GM18520 (cell line): ENCODE data around the gene TMPRSS3.

Experiments used
- ATAC-seq: cut with Tn5 transposase; IDR thresholded peaks from one replicate; pipeline ENCODE4 v1.9.1; 2021; ENCODE audit not compliant: unreplicated experiment

TMPRSS3 gene

DNA sequence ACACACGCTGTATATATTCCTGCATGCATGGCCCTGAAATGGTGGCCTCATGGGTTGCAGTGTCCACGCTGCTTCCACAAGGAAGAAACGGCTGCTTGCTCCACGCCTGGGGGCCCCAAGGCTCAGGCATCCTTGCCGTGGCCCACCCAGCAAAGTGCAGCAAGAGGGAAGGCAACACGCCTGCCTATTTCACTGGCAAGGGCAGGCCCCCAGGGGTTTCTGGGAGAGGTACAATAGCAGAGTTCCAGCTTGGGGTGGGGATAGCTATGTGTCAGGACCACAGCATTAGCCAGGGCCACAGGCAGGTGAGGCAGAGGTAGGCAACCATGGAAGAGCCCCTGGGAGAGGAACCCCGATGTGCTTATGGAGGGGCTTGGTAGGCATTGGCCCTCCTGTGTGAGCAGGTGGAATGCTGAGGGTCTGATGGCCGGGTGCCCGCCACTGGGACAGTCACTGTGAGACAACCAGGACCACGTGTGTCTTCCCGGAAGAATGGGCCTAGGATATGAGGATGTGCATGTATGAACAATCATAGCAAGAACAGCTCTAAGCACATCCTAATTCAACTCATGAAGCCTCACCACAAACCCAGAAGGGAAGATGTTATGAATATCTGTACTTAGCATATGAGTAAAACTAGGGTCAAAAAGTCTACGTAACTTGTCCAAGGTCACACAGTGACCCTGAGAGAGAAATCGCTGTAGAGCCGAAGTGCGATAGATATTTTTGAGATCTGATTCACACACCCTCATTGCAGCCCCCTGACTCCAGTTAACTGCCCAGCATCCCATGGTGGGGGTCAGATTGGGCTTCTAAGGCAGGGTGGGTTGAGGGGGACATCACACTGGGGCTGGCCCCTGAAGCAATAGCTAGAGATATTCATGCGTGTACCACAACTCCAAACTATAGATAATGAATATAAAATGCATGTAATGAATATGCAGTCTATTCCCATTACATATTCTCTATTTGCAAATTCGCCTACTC lies 56.8 kb downstream of the TMPRSS3 start:
- ATAC-seq: no peak

DNA sequence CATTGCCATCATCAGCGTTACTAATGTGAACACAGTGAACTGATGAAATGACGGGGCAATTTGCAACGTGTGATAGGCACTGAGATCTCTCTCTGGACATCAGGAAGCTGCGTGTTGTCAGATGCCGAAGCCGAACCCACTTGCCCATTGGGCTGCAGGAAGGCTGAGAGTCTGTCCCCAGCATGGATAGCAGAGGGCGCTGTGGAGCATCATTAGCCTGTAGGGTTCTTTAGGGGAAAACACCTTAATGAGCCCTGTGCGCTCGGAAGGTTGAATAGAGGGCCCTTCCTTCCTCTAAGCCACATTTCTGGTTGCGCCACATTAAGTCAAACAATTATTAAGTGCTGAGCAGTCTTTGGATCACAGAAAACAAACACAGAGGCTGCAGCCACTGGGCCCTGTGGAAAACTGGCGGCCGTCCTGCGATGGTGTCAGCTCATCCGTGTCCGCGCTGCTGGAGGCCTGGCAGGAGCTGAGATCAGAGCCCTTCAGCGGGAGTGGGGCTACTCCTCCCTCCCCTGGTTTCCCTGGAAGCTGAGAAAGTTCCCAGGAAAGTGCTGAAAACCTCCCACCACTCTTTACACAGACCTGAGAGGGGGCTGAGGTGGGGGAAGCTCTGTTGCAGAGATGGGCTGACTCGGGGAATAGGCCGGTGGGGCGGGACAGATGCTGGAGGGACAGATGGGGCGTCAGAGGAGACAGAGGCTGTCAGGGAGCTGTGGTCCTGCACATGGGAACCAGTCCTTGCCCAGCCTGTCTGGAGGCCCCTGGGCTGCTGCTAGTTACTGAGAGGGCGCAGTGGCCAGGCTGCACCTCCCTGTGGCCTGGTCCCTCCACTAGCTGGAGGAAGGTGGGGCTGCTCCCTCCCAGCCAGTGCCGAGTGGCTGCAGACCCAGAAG lies 57.8 kb downstream of the TMPRSS3 start:
- ATAC-seq: no peak

DNA sequence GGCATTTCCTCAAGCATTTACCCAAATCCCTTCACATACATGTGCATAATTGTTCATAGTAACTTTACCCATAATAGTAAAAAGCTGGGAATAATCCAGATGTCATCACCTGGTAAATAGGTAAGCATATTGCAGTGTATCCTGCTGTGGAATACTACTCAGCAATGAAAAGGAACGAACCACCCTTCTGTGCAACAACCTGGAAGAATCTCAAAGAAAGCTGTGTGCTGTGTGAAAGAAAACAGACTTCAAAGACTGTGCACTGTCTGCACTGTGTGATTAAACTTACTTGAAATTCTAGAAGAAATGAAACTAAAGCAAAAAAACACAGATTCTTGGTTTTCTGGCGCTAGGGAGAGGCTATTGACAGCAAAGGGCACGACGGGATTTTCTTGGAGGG lies 58.6 kb downstream of the TMPRSS3 start:
- no peak for ATAC-seq

DNA sequence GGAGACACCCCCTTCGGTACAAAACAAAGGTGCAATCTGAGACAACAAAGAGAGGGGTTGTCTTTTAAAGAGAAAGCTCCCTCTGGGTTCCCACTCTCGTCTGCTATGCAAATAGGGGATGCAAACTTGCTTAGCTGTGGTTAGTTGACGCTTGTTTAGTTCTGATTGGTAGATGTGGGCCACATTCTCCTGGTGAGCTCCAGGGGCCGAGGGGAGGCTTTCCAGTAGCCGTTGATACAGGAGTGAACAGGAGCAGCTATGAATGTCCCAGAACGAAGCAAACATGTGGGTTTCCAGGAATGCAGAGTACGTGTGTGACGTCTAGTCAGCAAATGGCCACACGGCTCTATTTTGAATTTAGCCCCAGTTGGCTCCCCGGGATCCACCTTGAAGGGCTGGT lies 59.8 kb downstream of the TMPRSS3 start:
- ATAC-seq: no peak

DNA sequence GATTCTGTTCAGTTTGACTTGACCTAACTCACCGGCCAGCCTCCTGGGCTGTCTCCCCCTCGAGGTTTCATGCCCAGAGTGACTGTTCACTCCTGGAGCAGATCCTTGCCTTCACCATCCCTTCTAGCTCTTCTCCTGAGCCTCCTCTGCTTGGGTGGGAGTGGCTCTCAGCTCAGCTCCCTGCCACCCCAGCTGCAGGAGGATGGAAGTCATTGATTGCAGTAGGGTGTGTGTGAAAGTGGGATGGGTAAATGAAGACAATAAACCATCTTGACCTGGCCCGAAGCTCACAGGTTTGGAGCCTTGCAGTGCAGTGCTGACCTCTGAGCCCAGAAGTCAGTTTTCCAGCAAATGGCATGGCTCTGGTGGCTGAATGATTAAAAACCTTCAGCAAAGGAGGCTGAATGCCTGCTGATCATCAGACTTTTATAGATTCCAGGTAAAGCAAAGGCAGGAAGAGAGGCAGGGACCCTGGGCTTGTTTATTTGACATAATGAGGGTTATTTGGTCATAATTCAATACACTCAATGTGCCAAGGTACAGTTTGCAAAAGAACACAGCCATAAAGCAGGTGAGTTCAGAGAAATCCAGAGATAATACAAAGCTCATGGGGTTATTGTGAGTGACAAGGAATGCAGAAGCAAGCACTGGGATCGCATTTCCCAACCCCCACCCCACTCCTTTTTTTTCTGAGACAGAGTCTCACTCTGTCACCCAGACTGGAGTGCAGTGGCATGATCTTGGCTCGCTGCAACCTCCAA lies 63.1 kb downstream of the TMPRSS3 start:
- ATAC-seq: no peak

DNA sequence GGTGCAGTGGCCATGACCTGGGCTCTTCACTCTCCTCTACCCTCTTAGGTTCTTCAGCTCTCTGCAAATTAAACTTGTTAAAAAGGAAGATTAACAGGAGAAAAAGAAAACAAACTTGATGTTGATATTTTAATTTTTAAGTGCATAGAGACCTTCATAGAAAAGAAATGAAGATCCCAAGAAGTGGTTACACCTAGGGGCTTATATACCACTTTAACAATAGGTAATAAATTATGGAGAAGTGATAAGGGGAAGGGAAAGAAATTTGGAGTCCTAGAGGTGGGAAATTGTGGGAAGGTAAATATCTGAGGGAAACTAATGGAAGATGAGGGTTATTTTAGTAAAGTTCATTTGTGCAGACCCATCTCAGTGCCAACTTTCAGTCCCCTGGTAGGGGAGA lies 64.2 kb downstream of the TMPRSS3 start:
- no peak for ATAC-seq

DNA sequence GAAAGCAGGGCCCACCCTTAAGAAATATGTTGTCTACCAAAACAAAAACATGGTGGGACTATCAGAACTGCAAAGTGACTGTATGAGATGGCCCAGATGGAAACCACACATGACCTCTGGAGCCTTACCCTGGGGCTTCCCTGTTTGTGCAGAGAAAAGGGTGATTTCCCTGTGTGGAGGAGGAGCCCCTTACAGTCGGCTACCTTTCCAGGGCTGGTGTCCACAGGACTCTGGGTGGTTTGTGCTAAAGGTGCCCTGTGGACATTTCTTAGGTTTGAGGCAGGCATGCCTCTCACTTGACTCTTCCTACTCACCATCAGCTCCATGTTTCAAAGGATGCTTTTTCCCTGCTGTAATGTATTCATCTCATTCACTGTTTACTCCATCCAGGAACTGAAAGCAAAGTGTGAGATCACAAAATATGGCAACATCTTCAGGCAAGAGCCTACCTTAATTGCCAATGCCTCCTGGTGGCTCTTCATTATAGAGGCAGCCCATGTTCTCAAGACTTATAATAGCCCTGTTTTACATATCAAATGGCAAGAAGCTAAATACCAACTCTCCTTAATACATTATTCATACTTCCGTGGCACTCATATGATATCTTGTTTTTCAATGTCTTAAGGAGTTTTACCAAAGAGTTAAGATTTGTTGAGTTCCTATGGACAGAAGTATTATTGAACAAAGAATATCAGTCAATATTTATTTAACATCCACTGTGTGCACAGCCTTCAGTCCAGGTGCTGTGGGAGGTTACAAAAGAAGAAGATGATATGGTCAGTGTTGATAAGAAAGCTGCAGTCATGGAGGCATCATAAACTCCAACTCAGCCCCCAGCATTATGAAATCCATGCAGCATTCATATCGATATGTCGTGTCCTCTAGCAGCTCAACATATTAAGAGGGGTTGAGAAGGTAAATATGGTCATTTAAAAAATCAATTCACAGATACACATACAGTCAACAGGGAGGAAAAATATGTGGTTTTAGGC lies 65.2 kb downstream of the TMPRSS3 start:
- ATAC-seq: no peak

DNA sequence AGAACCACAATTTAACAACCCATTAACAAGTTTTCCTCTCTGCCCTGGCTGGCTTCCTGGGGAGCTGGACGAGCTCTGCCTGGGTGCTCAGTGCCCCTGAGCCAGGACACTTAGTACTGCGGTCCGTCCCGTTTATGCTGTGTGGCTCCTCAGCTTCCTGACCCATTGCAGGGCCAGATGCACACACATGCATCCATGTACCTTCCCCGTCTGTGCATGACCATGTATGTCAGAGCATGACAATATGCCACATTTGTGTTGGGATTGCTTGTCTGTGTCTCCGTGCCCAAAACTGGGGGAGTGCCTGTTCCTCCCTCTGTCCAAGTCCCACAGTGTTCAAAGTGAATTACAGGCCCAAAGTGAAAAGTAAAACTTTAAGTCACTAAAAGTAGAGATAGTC lies 71.0 kb downstream of the TMPRSS3 start:
- no peak for ATAC-seq
